Progenitor cell of endocrine pancreas (in vitro differentiated cells): Measurements from ENCODE around the gene MRPS23. TPM values are rescaled to one million over a fixed set of nuclear protein-coding genes. Genes with fewer than 3 reads are reported as not detected.

Source experiments
- DNase-seq: peaks from one replicate; pipeline ENCODE4 v3.0.0; 2021; ENCODE audit warnings: low spot score; ENCODE audit not compliant: unreplicated experiment
- H3K27ac Mint-ChIP-seq: 2 replicates; pipeline ENCODE4 v1.8.0; 2021; ENCODE audit warnings: mild to moderate bottlenecking, moderate library complexity, mixed read lengths
- H3K27me3 Mint-ChIP-seq: 2 replicates; pipeline ENCODE4 v1.8.0; 2021; ENCODE audit warnings: mixed read lengths
- H3K36me3 Mint-ChIP-seq: 2 replicates; pipeline ENCODE4 v1.8.0; 2022; ENCODE audit warnings: mixed read lengths; ENCODE audit not compliant: insufficient read depth
- H3K4me1 Mint-ChIP-seq: 2 replicates; pipeline ENCODE4 v1.8.0; 2021; ENCODE audit warnings: low read depth, mixed read lengths
- H3K4me3 Mint-ChIP-seq: 2 replicates; pipeline ENCODE4 v1.8.0; 2021; ENCODE audit warnings: low read depth, mild to moderate bottlenecking, moderate library complexity, mixed read lengths
- H3K9me3 Mint-ChIP-seq: 2 replicates; pipeline ENCODE4 v1.8.0; 2021; ENCODE audit warnings: low read depth, mixed read lengths
- total RNA-seq: library from RNA; stranded (reverse); gene quantifications from 2 replicates; pipeline ENCODE4 v1.2.1, GENCODE V29; 2021
- TF ChIP-seq, protein P1 (sequence below): fragments of 200-600 bp; sonication (generic); IDR thresholded peaks from one replicate; pipeline ENCODE4 v1.5.0; 2021; ENCODE audit warnings: antibody characterized with exemption, mild to moderate bottlenecking; ENCODE audit not compliant: unreplicated experiment

The MRPS23 gene
- total RNA-seq, 1 donor from 2014 or later: 34.6 TPM

DNA sequence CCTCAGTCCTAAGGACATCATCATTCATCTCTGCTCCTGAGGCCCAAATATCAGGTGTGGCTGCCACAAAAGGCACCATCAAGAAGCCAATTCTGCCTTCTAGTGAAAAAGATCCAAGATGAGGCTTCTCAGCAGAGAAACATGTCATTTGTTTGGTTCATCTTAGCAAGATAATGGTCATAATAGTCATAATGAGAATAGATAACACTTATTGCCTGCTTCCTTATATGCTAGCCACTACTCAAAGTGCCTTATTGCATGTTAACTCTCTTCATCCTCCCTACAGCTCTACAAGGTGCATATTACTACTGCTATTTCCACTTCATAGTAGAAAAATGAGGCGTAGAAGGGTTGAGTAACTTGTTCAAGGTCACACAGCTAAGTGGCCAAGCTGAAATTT lies 45.0 kb upstream of the MRPS23 start:
- Mint-ChIP-seq H3K36me3 (no peaks in the 10 kb centered on the region), H3K27ac (peak overlapping the region; percentile 45), H3K4me1 (peaks cover 34% of the 10 kb centered on the region), H3K27me3 (no peaks in the 10 kb centered on the region), H3K9me3 (no peaks in the 10 kb centered on the region), H3K4me3 (no peak overlapping the region)
- TF ChIP-seq, protein P1, sequence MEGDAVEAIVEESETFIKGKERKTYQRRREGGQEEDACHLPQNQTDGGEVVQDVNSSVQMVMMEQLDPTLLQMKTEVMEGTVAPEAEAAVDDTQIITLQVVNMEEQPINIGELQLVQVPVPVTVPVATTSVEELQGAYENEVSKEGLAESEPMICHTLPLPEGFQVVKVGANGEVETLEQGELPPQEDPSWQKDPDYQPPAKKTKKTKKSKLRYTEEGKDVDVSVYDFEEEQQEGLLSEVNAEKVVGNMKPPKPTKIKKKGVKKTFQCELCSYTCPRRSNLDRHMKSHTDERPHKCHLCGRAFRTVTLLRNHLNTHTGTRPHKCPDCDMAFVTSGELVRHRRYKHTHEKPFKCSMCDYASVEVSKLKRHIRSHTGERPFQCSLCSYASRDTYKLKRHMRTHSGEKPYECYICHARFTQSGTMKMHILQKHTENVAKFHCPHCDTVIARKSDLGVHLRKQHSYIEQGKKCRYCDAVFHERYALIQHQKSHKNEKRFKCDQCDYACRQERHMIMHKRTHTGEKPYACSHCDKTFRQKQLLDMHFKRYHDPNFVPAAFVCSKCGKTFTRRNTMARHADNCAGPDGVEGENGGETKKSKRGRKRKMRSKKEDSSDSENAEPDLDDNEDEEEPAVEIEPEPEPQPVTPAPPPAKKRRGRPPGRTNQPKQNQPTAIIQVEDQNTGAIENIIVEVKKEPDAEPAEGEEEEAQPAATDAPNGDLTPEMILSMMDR: no peak
- DNase-seq: no peak

DNA sequence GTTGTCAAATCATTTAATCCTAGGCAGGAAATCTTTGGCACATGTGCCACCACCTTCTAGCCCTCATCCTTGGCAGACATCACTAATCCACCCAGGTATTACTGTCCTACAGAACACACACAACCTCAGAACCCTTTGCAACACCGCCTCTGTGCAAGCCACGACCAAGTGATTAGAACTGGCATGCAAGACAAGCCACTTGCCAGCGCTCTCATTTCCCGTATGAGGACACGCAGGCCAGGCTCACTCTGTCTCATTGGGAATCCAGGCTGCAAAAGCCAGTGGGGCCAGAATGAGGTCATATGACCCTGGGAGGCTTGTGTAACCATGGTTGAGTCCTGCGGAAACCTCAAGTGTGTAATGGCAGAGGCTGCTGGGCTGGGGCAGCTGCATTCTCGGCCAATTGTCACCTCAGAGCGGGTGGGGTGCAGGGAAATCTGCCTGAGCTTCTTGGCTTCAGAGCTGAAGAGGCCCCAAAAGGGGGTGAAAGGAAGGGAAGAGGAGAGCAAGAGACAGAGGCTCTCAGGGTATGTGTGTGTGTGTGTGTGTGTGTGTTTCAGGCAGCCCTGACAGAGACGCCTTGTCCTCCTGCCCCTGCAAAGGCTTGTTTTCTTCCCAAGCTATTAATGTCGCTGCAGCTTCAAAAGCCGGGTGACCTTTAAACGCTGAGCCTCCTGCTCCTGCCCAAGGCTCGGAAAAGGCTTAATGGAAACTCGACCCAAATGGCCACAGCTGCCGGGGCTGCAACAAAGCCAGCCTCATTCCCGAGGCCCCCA lies 43.2 kb upstream of the MRPS23 start:
- Mint-ChIP-seq H3K4me3 (peak overlapping the region; percentile 61), H3K36me3 (no peaks in the 10 kb centered on the region), H3K27ac (peak overlapping the region; percentile 95), H3K4me1 (peaks cover 16% of the 10 kb centered on the region), H3K9me3 (no peaks in the 10 kb centered on the region), H3K27me3 (no peaks in the 10 kb centered on the region)
- DNase-seq: no peak
- TF ChIP-seq, protein P1: no peak

DNA sequence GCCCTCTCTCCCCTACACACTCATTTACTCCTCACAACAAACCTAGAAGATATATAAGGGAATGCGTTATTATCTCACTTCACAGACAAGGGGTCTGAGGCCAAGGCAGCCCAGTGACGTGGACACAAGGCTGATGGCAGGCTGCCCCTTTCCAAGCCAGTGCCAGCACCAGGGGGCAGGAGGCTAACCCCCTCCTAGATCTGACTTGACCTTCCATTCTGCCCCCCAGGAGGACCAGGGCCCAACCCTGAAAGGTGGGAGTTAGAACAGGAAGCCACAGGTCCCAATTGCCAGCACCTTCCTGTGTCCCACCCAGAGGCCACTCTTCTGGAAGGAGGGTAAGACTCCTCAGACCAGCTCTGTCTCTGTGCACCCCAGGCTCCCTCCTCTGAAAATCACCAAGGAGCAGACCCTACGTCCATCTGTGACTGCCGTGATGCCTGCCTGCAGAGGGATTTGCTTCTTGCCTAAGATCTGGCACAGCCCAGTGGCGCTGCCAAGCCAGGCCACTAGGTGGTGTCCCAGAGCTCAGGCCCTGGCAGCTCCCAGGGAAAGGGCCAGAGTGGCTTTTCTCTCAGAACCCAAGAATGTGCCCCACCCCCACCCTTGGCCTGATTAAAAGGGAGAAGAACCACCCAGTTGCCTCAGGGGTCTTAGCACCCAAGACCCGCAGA lies 42.4 kb upstream of the MRPS23 start:
- H3K27me3 Mint-ChIP-seq: no peaks in the 10 kb centered on the region
- H3K27ac Mint-ChIP-seq: peak overlapping the region; percentile 95
- peak; percentile 91 for DNase-seq
- peaks cover 16% of the 10 kb centered on the region for H3K4me1 Mint-ChIP-seq
- no peaks in the 10 kb centered on the region for H3K36me3 Mint-ChIP-seq
- H3K9me3 Mint-ChIP-seq: no peaks in the 10 kb centered on the region
- peak overlapping the region; percentile 61 for H3K4me3 Mint-ChIP-seq
- TF ChIP-seq, protein P1: peak; percentile 94

DNA sequence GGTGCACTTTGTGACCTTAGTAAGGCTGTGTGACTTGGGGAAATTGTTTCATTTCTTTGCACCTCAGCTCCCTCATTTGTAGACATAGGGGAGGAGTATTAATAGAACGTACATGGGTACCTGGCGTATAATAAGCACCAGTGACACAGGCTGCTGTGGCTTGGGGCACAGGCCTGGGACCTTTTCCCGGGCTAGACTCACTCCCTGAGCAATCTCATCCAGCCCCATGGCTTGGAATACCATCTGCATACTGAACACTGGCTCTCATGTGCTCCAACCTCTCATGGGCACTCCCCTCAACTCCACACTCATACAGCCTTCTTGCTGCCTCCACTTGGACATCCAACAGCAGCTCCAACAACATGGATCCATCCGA lies 41.0 kb upstream of the MRPS23 start:
- TF ChIP-seq, protein P1: no peak
- Mint-ChIP-seq H3K36me3 (no peaks in the 10 kb centered on the region), H3K4me1 (peaks cover 16% of the 10 kb centered on the region), H3K4me3 (no peak overlapping the region), H3K27me3 (no peaks in the 10 kb centered on the region), H3K9me3 (no peaks in the 10 kb centered on the region), H3K27ac (no peak overlapping the region)
- no peak for DNase-seq

DNA sequence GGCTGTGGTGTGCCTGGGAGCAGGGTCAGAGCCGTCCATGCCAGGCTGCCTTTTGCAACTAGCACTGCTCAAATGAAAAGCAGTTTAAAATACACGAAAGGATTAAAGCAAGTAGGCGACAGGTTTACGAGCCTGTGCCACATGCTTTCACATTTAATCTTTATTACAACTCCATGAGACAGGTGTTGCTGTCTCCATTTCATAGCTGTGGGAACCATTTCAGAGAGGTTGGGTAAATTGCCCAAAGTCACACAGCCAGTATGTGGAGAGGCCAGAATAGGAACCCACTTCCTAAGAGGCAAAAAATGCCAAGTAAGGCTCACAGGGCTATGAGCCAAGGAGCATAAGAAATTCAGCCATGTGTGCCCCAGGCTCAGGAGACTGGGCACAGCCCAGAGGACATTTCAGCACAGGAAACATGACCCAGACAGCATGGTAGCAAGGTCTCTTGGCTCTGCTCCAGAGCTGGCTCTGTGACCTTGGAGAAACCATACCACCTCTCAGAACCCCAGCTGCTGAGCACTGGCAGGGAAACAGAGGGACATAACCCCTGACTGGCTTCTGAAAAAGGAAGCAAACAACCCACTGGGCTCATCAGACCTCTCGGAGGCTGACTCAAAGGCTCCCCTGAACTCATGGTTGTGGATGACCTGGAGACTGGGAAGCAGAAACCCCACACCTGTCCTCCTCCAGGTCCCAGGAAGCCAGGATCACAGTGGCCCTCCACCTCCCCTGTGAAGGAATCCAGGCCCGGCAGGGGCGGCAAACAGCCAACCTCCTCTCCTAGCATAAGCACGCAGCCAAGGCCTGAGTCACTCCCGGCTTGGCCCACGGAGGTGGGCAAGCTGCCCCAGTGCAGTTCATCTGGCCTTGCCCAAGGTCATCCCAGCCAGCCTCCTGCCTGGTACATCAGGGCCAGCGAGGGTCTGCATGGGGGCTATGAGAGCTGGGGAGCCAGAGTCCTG lies 40.3 kb upstream of the MRPS23 start:
- Mint-ChIP-seq H3K27me3 (no peaks in the 10 kb centered on the region), H3K27ac (no peak overlapping the region), H3K9me3 (no peaks in the 10 kb centered on the region), H3K4me3 (no peak overlapping the region), H3K36me3 (no peaks in the 10 kb centered on the region), H3K4me1 (peaks cover 16% of the 10 kb centered on the region)
- TF ChIP-seq, protein P1: no peak
- DNase-seq: no peak
